OCI-LY1 (cell line): Measurements from ENCODE around the gene MAFB.
A peak's percentile ranks its signal among the peaks of the same experiment; 100 is the strongest.

Source experiments
- H2AFZ ChIP-seq: fragments of 200-600 bp; sonication (generic), shearing (Covaris generic); 2 replicates; pipeline ENCODE4 v1.6.0; 2014; ENCODE audit warnings: antibody characterized with exemption, mild to moderate bottlenecking, low read length
- H3F3A ChIP-seq: fragments of 200-600 bp; sonication (generic), shearing (Covaris generic); 2 replicates; pipeline ENCODE4 v1.6.0; 2014; ENCODE audit warnings: mild to moderate bottlenecking, antibody characterized with exemption, low read length, moderate library complexity; ENCODE audit not compliant: insufficient read depth
- H3K27ac ChIP-seq: fragments of 200-600 bp; sonication (generic); 2 replicates; pipeline ENCODE4 v1.5.1; 2014; ENCODE audit warnings: low read length, mixed run types, mild to moderate bottlenecking, low read depth; ENCODE audit not compliant: poor library complexity, severe bottlenecking
- H3K27me3 ChIP-seq: fragments of 200-600 bp; sonication (generic); 2 replicates; pipeline ENCODE4 v1.6.0; 2014; ENCODE audit warnings: antibody characterized with exemption, mild to moderate bottlenecking, low read length, moderate library complexity; ENCODE audit not compliant: insufficient read depth
- H3K36me3 ChIP-seq: fragments of 200-600 bp; sonication (generic); 2 replicates; pipeline ENCODE4 v1.6.1; 2014; ENCODE audit warnings: mild to moderate bottlenecking, antibody characterized with exemption, low read length, moderate library complexity, mixed read lengths; ENCODE audit not compliant: insufficient read depth
- H3K4me1 ChIP-seq: fragments of 200-600 bp; sonication (generic); 2 replicates; pipeline ENCODE4 v1.5.1; 2014; ENCODE audit warnings: mild to moderate bottlenecking, low read length, moderate library complexity; ENCODE audit not compliant: insufficient read depth, severe bottlenecking
- H3K4me2 ChIP-seq: fragments of 200-600 bp; sonication (generic), shearing (Covaris generic); 2 replicates; pipeline ENCODE4 v1.6.1; 2014; ENCODE audit warnings: low read length
- H3K4me3 ChIP-seq: fragments of 200-600 bp; sonication (generic); 2 replicates; pipeline ENCODE4 v1.5.1; 2014; ENCODE audit warnings: low read length, low read depth, mild to moderate bottlenecking, mixed read lengths; ENCODE audit not compliant: poor library complexity, severe bottlenecking
- H3K79me2 ChIP-seq: fragments of 200-600 bp; shearing (Covaris generic); 2 replicates; pipeline ENCODE4 v1.6.1; 2016; ENCODE audit warnings: mixed run types, low read length, mixed read lengths; ENCODE audit not compliant: insufficient read depth
- H3K9ac ChIP-seq: fragments of 200-600 bp; sonication (generic), shearing (Covaris generic); 2 replicates; pipeline ENCODE4 v1.6.1; 2014; ENCODE audit warnings: mild to moderate bottlenecking, low read length, mixed read lengths
- H3K9me2 ChIP-seq: fragments of 200-600 bp; sonication (generic), shearing (Covaris generic); 2 replicates; pipeline ENCODE4 v1.6.1; 2014; ENCODE audit warnings: low read depth, mild to moderate bottlenecking, low read length, mixed read lengths
- H3K9me3 ChIP-seq: fragments of 200-600 bp; shearing (Covaris generic); 2 replicates; pipeline ENCODE4 v1.6.1; 2014; ENCODE audit warnings: low read length, mixed read lengths
- H4K20me1 ChIP-seq: fragments of 200-600 bp; sonication (generic), shearing (Covaris generic); 2 replicates; pipeline ENCODE4 v1.6.0; 2016; ENCODE audit warnings: mild to moderate bottlenecking, low read length; ENCODE audit not compliant: insufficient read depth
- EZH2 ChIP-seq: fragments of 200-600 bp; sonication (generic), shearing (Covaris generic); IDR thresholded peaks from 2 replicates; pipeline ENCODE4 v1.8.0; 2017; ENCODE audit warnings: borderline replicate concordance, mixed run types, mild to moderate bottlenecking, antibody characterized with exemption, low read length, moderate library complexity, mixed read lengths
- TF ChIP-seq, protein P1 (sequence below): fragments of 200-600 bp; sonication (generic), shearing (Covaris generic); IDR thresholded peaks from 2 replicates; pipeline ENCODE4 v1.5.1; 2017; ENCODE audit warnings: mild to moderate bottlenecking, antibody characterized with exemption, low read length, moderate library complexity, mixed read lengths

The MAFB gene

DNA sequence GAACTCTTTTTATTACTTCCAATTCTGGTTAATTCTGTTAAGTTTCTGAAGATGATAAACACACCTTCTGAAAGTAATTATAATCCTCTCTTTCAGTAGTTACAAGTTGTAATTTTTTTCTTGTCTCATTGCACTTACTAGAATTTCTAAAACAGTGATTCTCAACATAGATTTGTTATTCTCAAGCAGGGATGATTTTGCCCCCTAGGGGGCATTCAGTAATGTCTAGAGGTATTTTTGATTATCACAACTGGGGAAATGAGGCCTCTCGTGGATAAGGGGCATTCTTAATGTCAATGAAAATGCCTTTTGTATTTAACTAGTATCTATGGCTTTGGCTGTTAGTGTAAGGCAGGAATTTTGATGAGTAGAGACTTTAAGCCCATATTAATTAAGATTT is 39.4 kb upstream of the MAFB start:
- H4K20me1 ChIP-seq = no peaks in the 10 kb centered on the region
- no peak overlapping the region for H3K27ac ChIP-seq
- TF ChIP-seq EZH2 = no peak
- TF ChIP-seq, protein P1, sequence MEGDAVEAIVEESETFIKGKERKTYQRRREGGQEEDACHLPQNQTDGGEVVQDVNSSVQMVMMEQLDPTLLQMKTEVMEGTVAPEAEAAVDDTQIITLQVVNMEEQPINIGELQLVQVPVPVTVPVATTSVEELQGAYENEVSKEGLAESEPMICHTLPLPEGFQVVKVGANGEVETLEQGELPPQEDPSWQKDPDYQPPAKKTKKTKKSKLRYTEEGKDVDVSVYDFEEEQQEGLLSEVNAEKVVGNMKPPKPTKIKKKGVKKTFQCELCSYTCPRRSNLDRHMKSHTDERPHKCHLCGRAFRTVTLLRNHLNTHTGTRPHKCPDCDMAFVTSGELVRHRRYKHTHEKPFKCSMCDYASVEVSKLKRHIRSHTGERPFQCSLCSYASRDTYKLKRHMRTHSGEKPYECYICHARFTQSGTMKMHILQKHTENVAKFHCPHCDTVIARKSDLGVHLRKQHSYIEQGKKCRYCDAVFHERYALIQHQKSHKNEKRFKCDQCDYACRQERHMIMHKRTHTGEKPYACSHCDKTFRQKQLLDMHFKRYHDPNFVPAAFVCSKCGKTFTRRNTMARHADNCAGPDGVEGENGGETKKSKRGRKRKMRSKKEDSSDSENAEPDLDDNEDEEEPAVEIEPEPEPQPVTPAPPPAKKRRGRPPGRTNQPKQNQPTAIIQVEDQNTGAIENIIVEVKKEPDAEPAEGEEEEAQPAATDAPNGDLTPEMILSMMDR = peak; percentile 40
- no peaks in the 10 kb centered on the region; the same call in 1 of the 2 replicates for H3K36me3 ChIP-seq
- H3K79me2 ChIP-seq = no peaks in the 10 kb centered on the region
- H3K9ac ChIP-seq = no peak overlapping the region
- H3K4me3 ChIP-seq = no peak overlapping the region
- H3K4me2 ChIP-seq = no peak overlapping the region
- no peaks in the 10 kb centered on the region for H3F3A ChIP-seq
- no peaks in the 10 kb centered on the region for H3K27me3 ChIP-seq
- H2AFZ ChIP-seq = no peak overlapping the region
- peaks cover 6% of the 10 kb centered on the region for H3K9me3 ChIP-seq
- H3K9me2 ChIP-seq = no peaks in the 10 kb centered on the region
- no peaks in the 10 kb centered on the region for H3K4me1 ChIP-seq

DNA sequence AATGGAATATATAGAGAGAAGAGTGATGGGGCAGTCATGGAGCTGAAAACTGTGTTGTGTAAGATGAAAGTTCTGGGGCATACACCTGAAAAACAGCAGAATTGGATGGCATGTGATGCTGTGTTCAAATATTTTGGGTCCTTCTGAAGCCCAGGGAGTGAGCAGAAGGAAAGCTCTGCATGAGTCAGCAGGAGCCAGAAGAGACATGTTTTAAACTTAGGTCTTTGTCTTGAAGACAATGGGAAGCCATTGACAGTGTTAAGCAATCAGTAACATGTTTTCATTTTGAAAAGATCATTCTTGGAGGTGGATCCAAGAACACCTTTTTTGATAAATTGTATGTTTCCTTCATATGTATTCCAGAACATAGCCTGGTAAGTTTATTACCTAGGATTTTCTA is 38.9 kb upstream of the MAFB start:
- no peaks in the 10 kb centered on the region for H3K4me1 ChIP-seq
- TF ChIP-seq, protein P1 = no peak
- TF ChIP-seq EZH2 = no peak
- no peak overlapping the region for H3K9ac ChIP-seq
- H3F3A ChIP-seq = no peaks in the 10 kb centered on the region
- no peaks in the 10 kb centered on the region for H3K79me2 ChIP-seq
- no peaks in the 10 kb centered on the region for H4K20me1 ChIP-seq
- no peaks in the 10 kb centered on the region for H3K27me3 ChIP-seq
- peaks cover 6% of the 10 kb centered on the region for H3K9me3 ChIP-seq
- no peak overlapping the region for H3K4me3 ChIP-seq
- no peak overlapping the region for H3K27ac ChIP-seq
- no peaks in the 10 kb centered on the region; the same call in 1 of the 2 replicates for H3K36me3 ChIP-seq
- H3K4me2 ChIP-seq = no peak overlapping the region
- H2AFZ ChIP-seq = no peak overlapping the region
- H3K9me2 ChIP-seq = no peaks in the 10 kb centered on the region

DNA sequence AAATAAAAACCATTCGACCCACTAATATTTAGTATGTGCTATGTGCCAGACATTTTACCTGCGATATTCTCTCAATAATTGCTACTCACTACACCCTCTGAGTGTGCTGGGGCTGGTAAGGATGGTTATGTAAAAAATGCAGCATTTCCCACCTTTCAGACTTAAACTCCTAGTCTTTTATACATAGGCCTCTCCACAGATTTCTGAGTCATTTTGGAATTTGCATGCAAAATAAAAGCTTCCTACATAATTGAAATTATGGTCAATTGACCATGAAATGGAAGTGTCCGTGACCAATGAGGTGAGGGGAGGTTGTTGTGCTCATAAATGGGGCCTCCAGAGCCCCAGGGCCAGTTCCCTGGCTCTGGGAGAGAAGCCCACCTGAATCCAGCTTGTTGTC is 37.7 kb upstream of the MAFB start:
- Histone ChIP-seq H3K36me3 (no peaks in the 10 kb centered on the region; the same call in 1 of the 2 replicates), H3K4me2 (no peak overlapping the region), H3K9me2 (no peaks in the 10 kb centered on the region), H3F3A (no peaks in the 10 kb centered on the region), H3K9me3 (peaks cover 6% of the 10 kb centered on the region), H3K9ac (no peak overlapping the region), H2AFZ (no peak overlapping the region), H3K4me1 (no peaks in the 10 kb centered on the region), H3K4me3 (no peak overlapping the region), H3K79me2 (no peaks in the 10 kb centered on the region), H3K27me3 (no peaks in the 10 kb centered on the region), H4K20me1 (no peaks in the 10 kb centered on the region), H3K27ac (no peak overlapping the region)
- no peak for TF ChIP-seq EZH2
- TF ChIP-seq, protein P1 = no peak
